Measurements from ENCODE around the gene KCNQ4. TPM values are rescaled to one million over a fixed set of nuclear protein-coding genes. Genes with fewer than 3 reads are reported as not detected.

Gene KCNQ4
- polyA plus RNA-seq, 6 donors from 2014 or later = 0.11 TPM; not detected in 5

DNA sequence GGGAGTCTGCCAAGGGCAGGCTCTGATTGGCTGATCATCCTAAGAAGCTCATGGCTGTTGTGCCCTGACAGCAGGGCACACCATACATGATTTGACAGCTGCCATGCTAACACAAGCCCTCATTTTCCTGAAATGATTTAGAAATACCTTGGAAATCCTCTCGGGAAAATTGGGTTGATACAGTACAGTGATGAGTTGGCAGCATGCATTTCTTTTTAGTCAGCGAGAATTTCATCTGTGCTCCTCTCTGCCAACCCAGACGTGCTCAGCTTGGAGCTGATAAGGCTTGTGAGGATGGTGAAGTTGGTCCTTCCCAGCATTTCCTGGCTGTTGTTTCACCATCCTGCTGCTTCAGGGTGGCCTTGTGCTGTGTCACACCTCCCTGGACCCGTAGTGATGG is 22.6 kb upstream of the KCNQ4 start:
- Mint-ChIP-seq H3K4me1 (peaks cover 13 to 19% (median 18%) of the 10 kb centered on the region in 3 donors), H3K27me3 (no peaks in the 10 kb centered on the region), H3K4me3 (no peak overlapping the region), H3K27ac (peak overlapping the region in 1 of 6 donors; percentile 21), H3K9me3 (no peaks in the 10 kb centered on the region), H3K36me3 (peaks cover 15 to 23% of the 10 kb centered on the region in 2 donors)
- ATAC-seq (ENCODE audit: low read depth in 2 of 2) (no peak), DNase-seq (no peak)

DNA sequence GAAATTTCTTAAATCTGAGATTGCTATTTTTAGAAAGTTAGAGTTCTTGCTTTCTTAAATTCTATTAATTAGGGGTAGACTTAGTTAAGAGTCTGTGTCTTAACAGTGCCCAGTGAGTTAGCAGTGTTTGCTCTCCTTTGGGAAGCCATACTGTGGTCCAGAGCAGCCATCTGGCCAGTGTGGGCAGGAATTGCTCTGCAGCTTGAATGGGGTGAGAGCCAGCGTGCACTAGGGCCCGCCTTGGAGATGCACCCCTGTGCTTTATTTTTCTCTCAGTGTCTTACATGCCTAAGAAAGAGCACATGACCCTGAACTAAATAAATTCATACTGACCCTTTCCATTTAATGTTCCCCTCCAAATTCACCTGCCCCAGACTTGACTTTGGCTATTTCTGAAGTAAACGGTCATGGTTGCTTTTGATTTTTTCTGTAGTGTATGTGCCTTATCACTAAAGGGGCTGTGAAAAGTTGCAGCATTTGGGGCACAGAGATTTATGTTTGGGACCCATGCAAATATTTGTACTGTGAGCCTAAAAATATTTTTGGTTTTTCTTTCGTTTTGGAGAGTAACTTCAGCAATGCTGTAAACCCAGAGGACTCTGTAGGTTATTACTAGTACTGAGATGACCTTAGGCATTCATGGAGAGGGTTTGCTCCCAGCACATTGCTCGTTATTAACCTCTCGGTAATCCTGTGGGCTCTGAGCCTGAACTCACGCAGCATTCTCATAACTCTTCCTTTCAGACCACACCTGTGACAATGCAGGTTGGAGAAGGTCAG is 21.3 kb upstream of the KCNQ4 start:
- DNase-seq (no peak), ATAC-seq (ENCODE audit: low read depth in 2 of 2) (no peak)
- Mint-ChIP-seq H3K27me3 (no peaks in the 10 kb centered on the region), H3K4me1 (peaks cover 13 to 19% (median 18%) of the 10 kb centered on the region in 3 donors), H3K9me3 (no peaks in the 10 kb centered on the region), H3K36me3 (peaks cover 15 to 21% of the 10 kb centered on the region in 2 donors), H3K27ac (peak overlapping the region in 1 of 6 donors; percentile 60), H3K4me3 (peak overlapping the region in 1 of 8 donors; percentile 4)

GRCh38 chr1:40763742-40764532 is 19.6 kb upstream of the KCNQ4 start:
- DNase-seq (no peak), ATAC-seq (ENCODE audit: low read depth in 2 of 2) (no peak)
- Mint-ChIP-seq H3K4me3 (peak overlapping the region in 1 of 8 donors; percentile 10), H3K27ac (peak overlapping the region in 5 of 6 donors; percentile 69 to 79 (median 75)), H3K9me3 (no peaks in the 10 kb centered on the region), H3K36me3 (peaks cover 8 to 20% of the 10 kb centered on the region in 2 donors), H3K27me3 (no peaks in the 10 kb centered on the region), H3K4me1 (peaks cover 13 to 19% (median 18%) of the 10 kb centered on the region in 3 donors)

DNA sequence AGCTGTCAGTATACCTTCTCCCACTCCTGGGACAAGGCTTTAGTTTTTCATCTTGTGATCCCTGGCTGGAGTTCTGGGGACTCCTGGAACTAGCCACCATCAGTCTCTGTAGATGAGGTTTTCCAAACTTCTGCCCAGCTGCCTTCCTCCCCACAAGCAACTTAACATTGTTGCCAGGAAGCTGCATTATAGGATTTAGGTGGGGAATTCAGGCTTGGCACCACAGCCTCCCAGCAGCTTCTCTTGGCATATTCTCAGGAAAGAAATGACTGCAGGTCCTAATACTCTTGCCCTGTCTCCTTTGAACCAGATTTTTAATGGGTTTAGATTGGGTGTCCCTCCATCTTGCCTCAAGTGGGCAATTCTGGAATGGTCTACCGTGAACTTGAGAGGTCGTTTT is 18.6 kb upstream of the KCNQ4 start:
- peaks cover 0 to 14% of the 10 kb centered on the region in 2 donors for H3K36me3 Mint-ChIP-seq
- peaks cover 10 to 15% (median 13%) of the 10 kb centered on the region in 3 donors for H3K4me1 Mint-ChIP-seq
- H3K27ac Mint-ChIP-seq = peak overlapping the region in 2 of 6 donors; percentile 53 to 78
- no peak overlapping the region for H3K4me3 Mint-ChIP-seq
- H3K9me3 Mint-ChIP-seq = no peaks in the 10 kb centered on the region
- DNase-seq (no peak), ATAC-seq (ENCODE audit: low read depth in 2 of 2) (no peak)
- H3K27me3 Mint-ChIP-seq = no peaks in the 10 kb centered on the region

DNA sequence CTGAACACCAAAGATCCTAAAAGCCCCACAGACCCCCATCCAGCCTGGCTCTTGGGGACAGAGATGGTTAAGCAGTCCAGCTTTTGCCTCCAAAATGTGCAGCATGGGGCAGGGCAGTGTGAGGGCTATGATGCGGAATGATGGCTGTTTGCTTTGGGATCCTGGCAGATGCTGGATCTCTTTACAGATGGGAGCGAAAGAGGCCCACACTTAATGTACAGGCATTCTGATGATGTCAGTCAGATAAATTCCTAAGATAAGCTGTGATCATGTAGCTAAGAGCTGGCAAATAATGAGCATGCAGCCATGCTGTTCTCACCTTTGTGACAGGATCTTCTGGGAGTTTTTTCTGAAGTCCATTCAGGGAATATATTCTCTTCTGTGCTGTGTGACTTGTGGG is 17.6 kb upstream of the KCNQ4 start:
- H3K36me3 Mint-ChIP-seq = peaks cover 8 to 20% of the 10 kb centered on the region in 2 donors
- DNase-seq = no peak
- H3K27ac Mint-ChIP-seq = no peak overlapping the region
- H3K4me3 Mint-ChIP-seq = no peak overlapping the region
- H3K27me3 Mint-ChIP-seq = no peaks in the 10 kb centered on the region
- ATAC-seq (ENCODE audit: low read depth in 2 of 2) = no peak
- no peaks in the 10 kb centered on the region for H3K9me3 Mint-ChIP-seq
- H3K4me1 Mint-ChIP-seq = peaks cover 10 to 15% (median 13%) of the 10 kb centered on the region in 3 donors

DNA sequence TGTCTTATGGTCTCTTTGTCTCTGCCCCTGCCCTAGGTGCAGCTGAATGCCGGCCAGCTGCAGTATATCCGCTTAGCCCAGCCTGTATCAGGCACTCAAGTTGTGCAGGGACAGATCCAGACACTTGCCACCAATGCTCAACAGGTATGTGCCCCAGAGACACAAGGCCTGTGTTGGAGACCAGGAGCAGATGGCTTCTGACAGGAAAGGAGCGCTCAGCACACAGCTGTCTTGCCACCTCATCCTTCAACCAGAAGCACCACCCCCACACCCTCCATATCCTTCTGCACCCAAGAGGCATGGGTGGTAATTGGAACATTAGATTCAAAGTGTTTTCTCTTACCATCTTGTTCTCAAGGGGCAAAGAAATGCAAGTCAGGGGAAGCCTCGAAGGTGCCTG is 17.0 kb upstream of the KCNQ4 start:
- ATAC-seq (ENCODE audit: low read depth in 2 of 2) (no peak), DNase-seq (no peak)
- Mint-ChIP-seq H3K9me3 (no peaks in the 10 kb centered on the region), H3K27me3 (no peaks in the 10 kb centered on the region), H3K4me3 (no peak overlapping the region), H3K27ac (no peak overlapping the region), H3K4me1 (peaks cover 10 to 15% (median 13%) of the 10 kb centered on the region in 3 donors), H3K36me3 (peaks cover 13 to 25% of the 10 kb centered on the region in 2 donors)

- ATAC-seq (ENCODE audit: low read depth in 2 of 2) (no peak), DNase-seq (no peak)
- peaks cover 13 to 25% of the 10 kb centered on the region in 2 donors for H3K36me3 Mint-ChIP-seq
- peaks cover 10 to 11% (median 11%) of the 10 kb centered on the region in 3 donors for H3K4me1 Mint-ChIP-seq
- peak overlapping the region in 2 of 6 donors; percentile 4 to 16 for H3K27ac Mint-ChIP-seq
- H3K27me3 Mint-ChIP-seq = no peaks in the 10 kb centered on the region
- no peaks in the 10 kb centered on the region for H3K9me3 Mint-ChIP-seq
- H3K4me3 Mint-ChIP-seq = no peak overlapping the region
Observed at GRCh38 chr1:40768146-40768990, 15.2 kb upstream of the KCNQ4 start.

DNA sequence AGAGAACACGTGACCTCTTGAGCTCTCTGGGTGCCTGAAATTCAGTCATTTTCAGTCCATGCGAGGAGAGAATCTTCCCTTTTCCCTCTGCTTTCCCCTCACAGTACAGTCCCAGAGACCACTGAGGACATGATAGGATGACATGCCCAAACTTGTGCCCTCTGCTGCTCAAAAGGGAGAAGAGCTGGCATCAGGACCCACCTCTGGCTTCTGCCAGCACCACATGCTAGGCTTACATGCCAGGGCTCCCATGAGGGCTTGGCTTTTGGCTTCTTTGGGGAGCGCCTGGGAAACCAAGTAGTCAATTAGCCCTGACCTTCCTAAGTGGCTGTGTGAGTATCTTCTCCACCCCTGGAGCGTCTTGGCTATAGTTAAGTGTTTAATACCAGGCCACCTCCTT is 13.8 kb upstream of the KCNQ4 start:
- H3K9me3 Mint-ChIP-seq = no peaks in the 10 kb centered on the region
- H3K27me3 Mint-ChIP-seq = no peaks in the 10 kb centered on the region
- ATAC-seq (ENCODE audit: low read depth in 2 of 2) = no peak
- H3K27ac Mint-ChIP-seq = no peak overlapping the region
- H3K36me3 Mint-ChIP-seq = peaks cover 13 to 14% of the 10 kb centered on the region in 2 donors
- no peak for DNase-seq
- H3K4me1 Mint-ChIP-seq = peaks cover 0 to 6% (median 3%) of the 10 kb centered on the region in 3 donors
- no peak overlapping the region for H3K4me3 Mint-ChIP-seq

DNA sequence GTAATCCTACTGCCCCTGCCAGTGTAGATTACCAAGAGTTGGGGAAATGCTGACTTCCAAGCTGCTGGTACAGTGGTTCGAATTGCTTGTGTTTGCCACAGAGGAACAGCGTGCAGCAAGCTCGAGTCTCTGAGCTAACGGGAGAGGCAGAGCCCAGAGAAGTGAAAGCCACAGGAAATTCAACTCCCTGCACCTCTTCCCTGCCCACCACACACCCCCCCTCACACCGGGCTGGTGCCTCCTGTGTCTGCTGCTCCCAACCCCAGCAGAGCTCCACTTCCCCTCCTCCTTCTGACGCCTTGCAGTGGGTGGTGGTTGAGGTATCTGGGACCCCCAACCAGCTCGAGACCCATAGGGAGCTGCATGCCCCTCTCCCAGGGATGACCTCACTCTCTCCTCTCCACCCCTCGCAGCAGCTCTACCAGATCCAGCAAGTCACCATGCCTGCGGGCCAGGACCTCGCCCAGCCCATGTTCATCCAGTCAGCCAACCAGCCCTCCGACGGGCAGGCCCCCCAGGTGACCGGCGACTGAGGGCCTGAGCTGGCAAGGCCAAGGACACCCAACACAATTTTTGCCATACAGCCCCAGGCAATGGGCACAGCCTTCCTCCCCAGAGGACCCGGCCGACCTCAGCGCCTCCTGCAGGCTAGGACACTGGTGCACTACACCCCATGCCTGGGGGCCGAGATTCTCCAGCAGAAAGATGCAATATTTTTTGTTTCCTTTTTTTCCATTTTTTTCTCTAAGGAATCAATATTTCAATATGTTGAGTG is 13.1 kb upstream of the KCNQ4 start:
- H3K9me3 Mint-ChIP-seq = no peaks in the 10 kb centered on the region
- no peaks in the 10 kb centered on the region for H3K27me3 Mint-ChIP-seq
- H3K27ac Mint-ChIP-seq = peak overlapping the region in 1 of 6 donors; percentile 7
- H3K36me3 Mint-ChIP-seq = peaks cover 13 to 14% of the 10 kb centered on the region in 2 donors
- H3K4me3 Mint-ChIP-seq = peak overlapping the region in 1 of 8 donors; percentile 63
- ATAC-seq (ENCODE audit: low read depth in 2 of 2) = no peak
- peaks cover 0 to 6% (median 3%) of the 10 kb centered on the region in 3 donors for H3K4me1 Mint-ChIP-seq
- DNase-seq = no peak

GRCh38 chr1:40772146-40772955 is 11.2 kb upstream of the KCNQ4 start:
- Mint-ChIP-seq H3K4me1 (peaks cover 0 to 6% (median 3%) of the 10 kb centered on the region in 3 donors), H3K36me3 (peaks cover 26 to 29% of the 10 kb centered on the region in 2 donors)
- no peak for DNase-seq

GRCh38 chr1:40773748-40774265 is 9.8 kb upstream of the KCNQ4 start:
- Mint-ChIP-seq H3K4me3 (peak overlapping the region in 1 of 8 donors; percentile 13), H3K9me3 (peaks cover 0 to 16% (median 4%) of the 10 kb centered on the region in 7 donors)

More at GRCh38 chr1:40772146-40772955, 11.2 kb upstream of the KCNQ4 start:
- no peak for ATAC-seq (ENCODE audit: low read depth in 2 of 2)
- Mint-ChIP-seq H3K9me3 (peaks cover 0 to 13% (median 3%) of the 10 kb centered on the region in 7 donors), H3K27me3 (no peaks in the 10 kb centered on the region), H3K27ac (peak overlapping the region in 3 of 6 donors; percentile 30 to 65 (median 38)), H3K4me3 (no peak overlapping the region)

More at GRCh38 chr1:40773748-40774265, 9.8 kb upstream of the KCNQ4 start:
- Mint-ChIP-seq H3K36me3 (peaks cover 31 to 36% of the 10 kb centered on the region in 2 donors), H3K4me1 (peaks cover 0 to 6% (median 3%) of the 10 kb centered on the region in 3 donors), H3K27me3 (no peaks in the 10 kb centered on the region), H3K27ac (peak overlapping the region in 1 of 6 donors; percentile 17)
- ATAC-seq (ENCODE audit: low read depth in 2 of 2) (no peak), DNase-seq (no peak)

All from naive B cell (primary cell).